HEK293 (cell line): ENCODE data around the gene UHRF1.

Source experiments
- BCL11B ChIP-seq: fragments of 450-650 bp; formaldehyde crosslinking; IDR thresholded peaks from 2 replicates; pipeline ENCODE4 v1.5.1; 2016; ENCODE audit warnings: low read depth, missing biosample characterization, missing genetic modification characterization
- TCF7L2 ChIP-seq: IDR thresholded peaks from 2 replicates; pipeline ENCODE4 v1.6.1; 2011; ENCODE audit warnings: low read depth, mild to moderate bottlenecking, inconsistent platforms, low read length, moderate library complexity, borderline replicate concordance
- ZFHX2 ChIP-seq: fragments of 450-650 bp; formaldehyde crosslinking; conservative IDR thresholded peaks from 2 replicates; pipeline ENCODE4 v1.5.1; 2016; ENCODE audit warnings: missing biosample characterization, missing genetic modification characterization
- ZFP41 ChIP-seq: fragments of 450-650 bp; formaldehyde crosslinking; IDR thresholded peaks from 2 replicates; pipeline ENCODE4 v1.5.1; 2016; ENCODE audit warnings: missing biosample characterization, missing genetic modification characterization, borderline replicate concordance
- ZNF10 ChIP-seq: fragments of 450-650 bp; formaldehyde crosslinking; IDR thresholded peaks from 2 replicates; pipeline ENCODE4 v1.5.1; 2017; ENCODE audit warnings: missing biosample characterization, missing genetic modification characterization
- ZNF140 ChIP-seq: fragments of 450-650 bp; formaldehyde crosslinking; IDR thresholded peaks from 2 replicates; pipeline ENCODE4 v1.5.1; 2016; ENCODE audit warnings: missing biosample characterization, missing genetic modification characterization
- ZNF174 ChIP-seq: fragments of 450-650 bp; formaldehyde crosslinking; IDR thresholded peaks from 2 replicates; pipeline ENCODE4 v1.5.0; 2017; ENCODE audit warnings: missing biosample characterization, mild to moderate bottlenecking, missing genetic modification characterization
- ZNF184 ChIP-seq: fragments of 450-650 bp; IDR thresholded peaks from 2 replicates; pipeline ENCODE4 v1.5.1; 2018; ENCODE audit warnings: missing biosample characterization, mild to moderate bottlenecking, missing genetic modification characterization
- ZNF221 ChIP-seq: fragments of 450-650 bp; formaldehyde crosslinking; IDR thresholded peaks from 2 replicates; pipeline ENCODE4 v1.5.1; 2017; ENCODE audit warnings: missing biosample characterization, missing genetic modification characterization, borderline replicate concordance
- ZNF23 ChIP-seq: fragments of 450-650 bp; formaldehyde crosslinking; IDR thresholded peaks from 2 replicates; pipeline ENCODE4 v1.5.1; 2016; ENCODE audit warnings: missing biosample characterization, missing genetic modification characterization, borderline replicate concordance
- ZNF311 ChIP-seq: fragments of 450-650 bp; formaldehyde crosslinking; IDR thresholded peaks from 2 replicates; pipeline ENCODE4 v1.5.1; 2017; ENCODE audit warnings: missing biosample characterization, missing genetic modification characterization, borderline replicate concordance
- ZNF335 ChIP-seq: fragments of 450-650 bp; formaldehyde crosslinking; conservative IDR thresholded peaks from 2 replicates; pipeline ENCODE4 v1.5.1; 2016; ENCODE audit warnings: missing biosample characterization, missing genetic modification characterization
- ZNF394 ChIP-seq: fragments of 450-650 bp; formaldehyde crosslinking; IDR thresholded peaks from 2 replicates; pipeline ENCODE4 v1.5.1; 2016; ENCODE audit warnings: missing biosample characterization, missing genetic modification characterization, mild to moderate bottlenecking, moderate library complexity, borderline replicate concordance
- ZNF48 ChIP-seq: fragments of 450-650 bp; formaldehyde crosslinking; IDR thresholded peaks from 2 replicates; pipeline ENCODE4 v1.5.1; 2016; ENCODE audit warnings: missing biosample characterization, missing genetic modification characterization
- ZNF510 ChIP-seq: fragments of 450-650 bp; formaldehyde crosslinking; IDR thresholded peaks from 2 replicates; pipeline ENCODE4 v1.5.1; 2018; ENCODE audit warnings: mild to moderate bottlenecking, missing genetic modification characterization, missing biosample characterization; ENCODE audit not compliant: insufficient replicate concordance
- ZNF560 ChIP-seq: fragments of 450-650 bp; formaldehyde crosslinking; IDR thresholded peaks from 2 replicates; pipeline ENCODE4 v1.5.1; 2017; ENCODE audit warnings: missing biosample characterization, missing genetic modification characterization, borderline replicate concordance
- ZNF561 ChIP-seq: fragments of 450-650 bp; IDR thresholded peaks from 2 replicates; pipeline ENCODE4 v1.5.1; 2018; ENCODE audit warnings: missing biosample characterization, missing genetic modification characterization, borderline replicate concordance
- ZNF654 ChIP-seq: fragments of 450-650 bp; formaldehyde crosslinking; IDR thresholded peaks from 2 replicates; pipeline ENCODE4 v1.5.1; 2016; ENCODE audit warnings: low read depth, missing biosample characterization, missing genetic modification characterization
- ZNF677 ChIP-seq: fragments of 450-650 bp; IDR thresholded peaks from 2 replicates; pipeline ENCODE4 v1.5.0; 2018; ENCODE audit warnings: missing biosample characterization, mild to moderate bottlenecking, missing genetic modification characterization, moderate library complexity
- ZNF701 ChIP-seq: fragments of 450-650 bp; formaldehyde crosslinking; IDR thresholded peaks from 2 replicates; pipeline ENCODE4 v1.5.1; 2016; ENCODE audit warnings: missing biosample characterization, missing genetic modification characterization
- ZNF747 ChIP-seq: fragments of 450-650 bp; formaldehyde crosslinking; IDR thresholded peaks from 2 replicates; pipeline ENCODE4 v1.5.1; 2016; ENCODE audit warnings: missing biosample characterization, missing genetic modification characterization
- ZNF777 ChIP-seq: fragments of 450-650 bp; formaldehyde crosslinking; IDR thresholded peaks from 2 replicates; pipeline ENCODE4 v1.5.1; 2017; ENCODE audit warnings: missing biosample characterization, missing genetic modification characterization, borderline replicate concordance
- ZNF791 ChIP-seq: fragments of 450-650 bp; formaldehyde crosslinking; IDR thresholded peaks from 2 replicates; pipeline ENCODE4 v1.5.1; 2016; ENCODE audit warnings: missing biosample characterization, missing genetic modification characterization
- ZNF837 ChIP-seq: fragments of 450-650 bp; formaldehyde crosslinking; IDR thresholded peaks from 2 replicates; pipeline ENCODE4 v1.5.1; 2016; ENCODE audit warnings: missing biosample characterization, missing genetic modification characterization
- TF ChIP-seq, protein P1 (sequence below): sonication (generic); formaldehyde crosslinking; IDR thresholded peaks from 2 replicates; pipeline ENCODE4 v1.8.1; 2022; ENCODE audit warnings: mild to moderate bottlenecking, moderate library complexity, missing genetic modification reagents
- TF ChIP-seq, protein P2 (sequence below): fragments of 450-650 bp; formaldehyde crosslinking; IDR thresholded peaks from 2 replicates; pipeline ENCODE4 v1.5.1; 2017; ENCODE audit warnings: missing biosample characterization, mild to moderate bottlenecking, missing genetic modification characterization, moderate library complexity
- TF ChIP-seq, protein P3 (sequence below): IDR thresholded peaks from 2 replicates; pipeline ENCODE4 v1.6.1; 2011; ENCODE audit warnings: mild to moderate bottlenecking, low read depth, low read length, borderline replicate concordance
- TF ChIP-seq, protein P4 (sequence below): fragments of 450-650 bp; formaldehyde crosslinking; IDR thresholded peaks from 2 replicates; pipeline ENCODE4 v1.5.1; 2016; ENCODE audit warnings: missing biosample characterization, missing genetic modification characterization
- TF ChIP-seq, protein P5 (sequence below): fragments of 450-650 bp; formaldehyde crosslinking; IDR thresholded peaks from 2 replicates; pipeline ENCODE4 v1.5.1; 2016; ENCODE audit warnings: missing biosample characterization, missing genetic modification characterization

Gene UHRF1

DNA sequence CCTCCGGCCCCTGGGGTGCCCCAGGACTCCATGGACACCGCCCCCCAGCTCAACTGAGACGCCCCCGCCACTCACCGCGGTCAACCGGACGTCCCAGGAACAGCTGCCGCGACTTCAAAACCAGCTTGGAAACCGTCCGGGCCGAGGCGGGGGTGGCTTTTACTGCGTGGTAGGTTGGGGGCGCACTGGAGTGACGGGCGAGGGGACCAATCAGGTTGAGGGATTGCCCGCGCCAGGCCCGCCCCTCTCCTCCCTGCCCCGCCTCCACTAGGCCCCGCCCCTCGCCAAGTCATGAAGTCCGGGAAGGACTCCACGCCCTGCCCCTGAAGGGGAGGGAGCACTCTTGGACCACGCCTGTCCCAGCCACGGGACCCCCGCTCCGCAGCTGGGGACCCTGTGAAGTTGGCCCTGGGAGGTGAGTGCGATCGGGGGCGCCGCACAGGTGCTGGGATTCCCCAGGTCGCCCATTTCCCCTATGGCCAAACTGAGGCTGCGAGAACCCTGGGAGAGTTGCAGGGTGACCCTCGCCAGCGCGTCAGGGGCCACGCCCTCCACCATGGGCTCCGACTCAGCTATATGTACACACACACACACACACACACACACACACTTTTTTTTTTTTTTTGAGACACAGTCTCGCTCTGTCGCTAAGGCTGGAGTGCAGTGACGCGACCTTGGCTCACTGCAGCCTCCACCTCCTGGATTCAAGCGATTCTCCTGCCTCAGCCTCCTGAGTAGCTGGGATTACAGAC, 41.6 kb upstream of the UHRF1 start, which contains the start of gene PLIN3 (continued):
- TF ChIP-seq ZNF10 (tag by site-specific recombination) (no peak), ZFHX2 (tag by site-specific recombination) (peak; percentile 73), ZFP41 (tag by site-specific recombination) (no peak), ZNF837 (tag by site-specific recombination) (no peak), ZNF561 (tag by site-specific recombination) (no peak), ZNF174 (no peak), ZNF335 (peak; percentile 44), ZNF747 (tag by site-specific recombination) (no peak), ZNF48 (tag by site-specific recombination) (no peak), ZNF677 (tag by site-specific recombination) (no peak), ZNF510 (tag by site-specific recombination) (no peak), ZNF23 (tag by site-specific recombination) (no peak), ZNF791 (tag by site-specific recombination) (no peak), ZNF701 (tag by site-specific recombination) (no peak), ZNF140 (tag by site-specific recombination) (no peak), ZNF184 (tag by site-specific recombination) (no peak), ZNF394 (tag by site-specific recombination) (no peak), ZNF560 (tag by site-specific recombination) (no peak), BCL11B (tag by site-specific recombination) (no peak; the same call in 1 of the 2 replicates), ZNF654 (tag by site-specific recombination) (no peak), ZNF777 (tag by site-specific recombination) (no peak), TCF7L2 (no peak), ZNF311 (tag by site-specific recombination) (no peak), ZNF221 (tag by site-specific recombination) (no peak)
- TF ChIP-seq, protein P1, sequence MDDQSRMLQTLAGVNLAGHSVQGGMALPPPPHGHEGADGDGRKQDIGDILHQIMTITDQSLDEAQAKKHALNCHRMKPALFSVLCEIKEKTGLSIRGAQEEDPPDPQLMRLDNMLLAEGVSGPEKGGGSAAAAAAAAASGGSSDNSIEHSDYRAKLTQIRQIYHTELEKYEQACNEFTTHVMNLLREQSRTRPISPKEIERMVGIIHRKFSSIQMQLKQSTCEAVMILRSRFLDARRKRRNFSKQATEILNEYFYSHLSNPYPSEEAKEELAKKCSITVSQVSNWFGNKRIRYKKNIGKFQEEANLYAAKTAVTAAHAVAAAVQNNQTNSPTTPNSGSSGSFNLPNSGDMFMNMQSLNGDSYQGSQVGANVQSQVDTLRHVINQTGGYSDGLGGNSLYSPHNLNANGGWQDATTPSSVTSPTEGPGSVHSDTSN (CRISPR knock-in tag), result 0 out of 2 replicates have a peak, but pooled peaks have one; percentile 64
- TF ChIP-seq, protein P2, sequence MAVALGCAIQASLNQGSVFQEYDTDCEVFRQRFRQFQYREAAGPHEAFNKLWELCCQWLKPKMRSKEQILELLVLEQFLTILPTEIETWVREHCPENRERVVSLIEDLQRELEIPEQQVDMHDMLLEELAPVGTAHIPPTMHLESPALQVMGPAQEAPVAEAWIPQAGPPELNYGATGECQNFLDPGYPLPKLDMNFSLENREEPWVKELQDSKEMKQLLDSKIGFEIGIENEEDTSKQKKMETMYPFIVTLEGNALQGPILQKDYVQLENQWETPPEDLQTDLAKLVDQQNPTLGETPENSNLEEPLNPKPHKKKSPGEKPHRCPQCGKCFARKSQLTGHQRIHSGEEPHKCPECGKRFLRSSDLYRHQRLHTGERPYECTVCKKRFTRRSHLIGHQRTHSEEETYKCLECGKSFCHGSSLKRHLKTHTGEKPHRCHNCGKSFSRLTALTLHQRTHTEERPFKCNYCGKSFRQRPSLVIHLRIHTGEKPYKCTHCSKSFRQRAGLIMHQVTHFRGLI (tag by site-specific recombination), result no peak
- TF ChIP-seq, protein P3, sequence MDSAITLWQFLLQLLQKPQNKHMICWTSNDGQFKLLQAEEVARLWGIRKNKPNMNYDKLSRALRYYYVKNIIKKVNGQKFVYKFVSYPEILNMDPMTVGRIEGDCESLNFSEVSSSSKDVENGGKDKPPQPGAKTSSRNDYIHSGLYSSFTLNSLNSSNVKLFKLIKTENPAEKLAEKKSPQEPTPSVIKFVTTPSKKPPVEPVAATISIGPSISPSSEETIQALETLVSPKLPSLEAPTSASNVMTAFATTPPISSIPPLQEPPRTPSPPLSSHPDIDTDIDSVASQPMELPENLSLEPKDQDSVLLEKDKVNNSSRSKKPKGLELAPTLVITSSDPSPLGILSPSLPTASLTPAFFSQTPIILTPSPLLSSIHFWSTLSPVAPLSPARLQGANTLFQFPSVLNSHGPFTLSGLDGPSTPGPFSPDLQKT, result no peak
- TF ChIP-seq, protein P4, sequence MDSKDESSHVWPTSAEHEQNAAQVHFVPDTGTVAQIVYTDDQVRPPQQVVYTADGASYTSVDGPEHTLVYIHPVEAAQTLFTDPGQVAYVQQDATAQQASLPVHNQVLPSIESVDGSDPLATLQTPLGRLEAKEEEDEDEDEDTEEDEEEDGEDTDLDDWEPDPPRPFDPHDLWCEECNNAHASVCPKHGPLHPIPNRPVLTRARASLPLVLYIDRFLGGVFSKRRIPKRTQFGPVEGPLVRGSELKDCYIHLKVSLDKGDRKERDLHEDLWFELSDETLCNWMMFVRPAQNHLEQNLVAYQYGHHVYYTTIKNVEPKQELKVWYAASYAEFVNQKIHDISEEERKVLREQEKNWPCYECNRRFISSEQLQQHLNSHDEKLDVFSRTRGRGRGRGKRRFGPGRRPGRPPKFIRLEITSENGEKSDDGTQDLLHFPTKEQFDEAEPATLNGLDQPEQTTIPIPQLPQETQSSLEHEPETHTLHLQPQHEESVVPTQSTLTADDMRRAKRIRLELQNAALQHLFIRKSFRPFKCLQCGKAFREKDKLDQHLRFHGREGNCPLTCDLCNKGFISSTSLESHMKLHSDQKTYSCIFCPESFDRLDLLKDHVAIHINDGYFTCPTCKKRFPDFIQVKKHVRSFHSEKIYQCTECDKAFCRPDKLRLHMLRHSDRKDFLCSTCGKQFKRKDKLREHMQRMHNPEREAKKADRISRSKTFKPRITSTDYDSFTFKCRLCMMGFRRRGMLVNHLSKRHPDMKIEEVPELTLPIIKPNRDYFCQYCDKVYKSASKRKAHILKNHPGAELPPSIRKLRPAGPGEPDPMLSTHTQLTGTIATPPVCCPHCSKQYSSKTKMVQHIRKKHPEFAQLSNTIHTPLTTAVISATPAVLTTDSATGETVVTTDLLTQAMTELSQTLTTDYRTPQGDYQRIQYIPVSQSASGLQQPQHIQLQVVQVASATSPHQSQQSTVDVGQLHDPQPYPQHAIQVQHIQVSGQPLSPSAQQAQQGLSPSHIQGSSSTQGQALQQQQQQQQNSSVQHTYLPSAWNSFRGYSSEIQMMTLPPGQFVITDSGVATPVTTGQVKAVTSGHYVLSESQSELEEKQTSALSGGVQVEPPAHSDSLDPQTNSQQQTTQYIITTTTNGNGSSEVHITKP (tag by site-specific recombination), result no peak
- TF ChIP-seq, protein P5, sequence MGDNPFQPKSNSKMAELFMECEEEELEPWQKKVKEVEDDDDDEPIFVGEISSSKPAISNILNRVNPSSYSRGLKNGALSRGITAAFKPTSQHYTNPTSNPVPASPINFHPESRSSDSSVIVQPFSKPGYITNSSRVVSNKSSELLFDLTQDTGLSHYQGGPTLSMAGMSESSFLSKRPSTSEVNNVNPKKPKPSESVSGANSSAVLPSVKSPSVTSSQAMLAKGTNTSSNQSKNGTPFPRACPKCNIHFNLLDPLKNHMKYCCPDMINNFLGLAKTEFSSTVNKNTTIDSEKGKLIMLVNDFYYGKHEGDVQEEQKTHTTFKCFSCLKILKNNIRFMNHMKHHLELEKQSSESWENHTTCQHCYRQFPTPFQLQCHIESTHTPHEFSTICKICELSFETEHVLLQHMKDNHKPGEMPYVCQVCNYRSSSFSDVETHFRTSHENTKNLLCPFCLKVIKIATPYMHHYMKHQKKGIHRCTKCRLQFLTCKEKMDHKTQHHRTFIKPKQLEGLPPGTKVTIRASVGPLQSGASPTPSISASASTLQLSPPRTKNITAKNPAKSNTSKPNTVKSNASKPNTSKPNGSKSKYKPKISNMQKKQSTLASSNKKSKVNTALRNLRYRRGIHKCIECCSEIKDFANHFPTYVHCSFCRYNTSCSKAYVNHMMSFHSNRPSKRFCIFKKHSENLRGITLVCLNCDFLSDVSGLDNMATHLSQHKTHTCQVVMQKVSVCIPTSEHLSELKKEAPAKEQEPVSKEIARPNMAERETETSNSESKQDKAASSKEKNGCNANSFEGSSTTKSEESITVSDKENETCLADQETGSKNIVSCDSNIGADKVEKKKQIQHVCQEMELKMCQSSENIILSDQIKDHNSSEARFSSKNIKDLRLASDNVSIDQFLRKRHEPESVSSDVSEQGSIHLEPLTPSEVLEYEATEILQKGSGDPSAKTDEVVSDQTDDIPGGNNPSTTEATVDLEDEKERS (tag by site-specific recombination), result peak; percentile 86; the same call in 1 of the 2 replicates
